Breast epithelium (tissue), 3 donors: ENCODE data around the gene ALDH5A1.

Experiments used
- POLR2A ChIP-seq: fragments of 450-650 bp; IDR thresholded peaks from one replicate; pipeline ENCODE4 v1.6.1; 2016; ENCODE audit warnings: antibody characterized with exemption, mild to moderate bottlenecking, moderate library complexity
- POLR2AphosphoS5 ChIP-seq, 3 donors: sonication (generic); formaldehyde crosslinking; IDR thresholded peaks; one replicate each; pipeline ENCODE4 v1.6.1; 2017; ENCODE audit warnings: antibody characterized with exemption in 3 of 3
- TF ChIP-seq, protein P1 (sequence below), 3 donors: fragments of 450-650 bp; IDR thresholded peaks; one replicate each; pipeline ENCODE4 v1.5.1; 2016 to 2017; ENCODE audit warnings: antibody characterized with exemption in 3 of 3, mild to moderate bottlenecking in 3 of 3, moderate library complexity in 3 of 3

DNA sequence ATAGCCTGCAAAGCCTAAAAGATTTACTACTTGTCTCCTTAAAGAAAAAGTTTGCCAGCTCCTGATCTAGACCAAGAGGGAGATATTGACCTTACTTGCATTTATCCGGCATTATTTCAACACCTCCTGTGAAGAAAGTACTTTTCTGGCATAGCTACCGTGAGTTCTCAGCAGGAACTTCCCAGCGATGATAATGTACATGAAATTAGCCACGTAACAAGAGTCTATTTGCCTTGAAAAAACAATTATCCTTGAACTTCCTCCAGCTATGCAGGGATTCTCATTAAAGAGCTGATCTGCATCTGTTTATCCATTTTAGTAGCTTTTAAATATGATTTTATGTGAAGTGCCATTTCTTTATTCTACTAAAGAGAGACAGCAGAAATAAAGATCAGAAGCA, 41.7 kb downstream of the ALDH5A1 start:
- TF ChIP-seq, protein P1, sequence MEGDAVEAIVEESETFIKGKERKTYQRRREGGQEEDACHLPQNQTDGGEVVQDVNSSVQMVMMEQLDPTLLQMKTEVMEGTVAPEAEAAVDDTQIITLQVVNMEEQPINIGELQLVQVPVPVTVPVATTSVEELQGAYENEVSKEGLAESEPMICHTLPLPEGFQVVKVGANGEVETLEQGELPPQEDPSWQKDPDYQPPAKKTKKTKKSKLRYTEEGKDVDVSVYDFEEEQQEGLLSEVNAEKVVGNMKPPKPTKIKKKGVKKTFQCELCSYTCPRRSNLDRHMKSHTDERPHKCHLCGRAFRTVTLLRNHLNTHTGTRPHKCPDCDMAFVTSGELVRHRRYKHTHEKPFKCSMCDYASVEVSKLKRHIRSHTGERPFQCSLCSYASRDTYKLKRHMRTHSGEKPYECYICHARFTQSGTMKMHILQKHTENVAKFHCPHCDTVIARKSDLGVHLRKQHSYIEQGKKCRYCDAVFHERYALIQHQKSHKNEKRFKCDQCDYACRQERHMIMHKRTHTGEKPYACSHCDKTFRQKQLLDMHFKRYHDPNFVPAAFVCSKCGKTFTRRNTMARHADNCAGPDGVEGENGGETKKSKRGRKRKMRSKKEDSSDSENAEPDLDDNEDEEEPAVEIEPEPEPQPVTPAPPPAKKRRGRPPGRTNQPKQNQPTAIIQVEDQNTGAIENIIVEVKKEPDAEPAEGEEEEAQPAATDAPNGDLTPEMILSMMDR (IDR thresholded peaks at IDR 0.05): no peak
- TF ChIP-seq POLR2A (no peak), POLR2AphosphoS5 (IDR thresholded peaks at IDR 0.05) (no peak)
